Anterior cingulate cortex (tissue), 58 donors: Measurements from ENCODE around the gene PFDN1.

ENCODE experiments used
- DNase-seq, 58 donors: peaks; one replicate each; lab custom pipeline; 2025; lab: John Stamatoyannopoulos, UW

Gene PFDN1

DNA sequence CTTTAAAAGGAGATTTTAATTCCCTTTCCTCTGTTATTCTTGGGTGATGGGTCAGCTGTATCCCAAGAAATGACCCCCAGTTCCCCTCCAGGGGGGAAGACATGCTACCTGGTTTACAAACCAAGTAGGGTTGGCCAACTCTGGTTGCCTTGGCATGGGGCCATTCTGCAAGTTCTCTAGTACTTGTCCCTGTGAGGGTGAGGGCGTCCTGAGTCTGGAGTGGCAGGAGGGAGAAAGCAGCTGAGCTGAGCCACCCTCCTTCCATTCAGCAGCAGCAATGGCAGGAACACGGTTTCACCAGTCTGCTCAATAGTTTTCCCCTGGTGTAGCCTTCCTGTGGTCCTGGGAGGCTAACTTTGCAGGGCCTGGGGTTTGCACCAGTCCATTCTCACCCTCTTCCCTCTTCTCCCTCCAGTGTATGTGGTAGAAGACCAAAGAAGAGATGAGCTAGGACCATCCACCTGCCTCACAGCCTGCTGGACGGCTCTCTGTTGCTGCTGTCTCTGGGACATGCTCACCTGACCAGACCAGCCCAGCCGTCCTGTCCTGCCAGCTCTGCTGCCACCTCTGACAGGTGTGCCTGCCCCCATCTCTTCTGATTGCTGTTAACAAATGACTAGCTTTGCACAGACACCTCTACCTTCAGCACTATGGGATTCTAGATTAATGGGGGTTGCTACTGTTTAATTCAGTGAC is 59.9 kb downstream of the PFDN1 start:
- DNase-seq, result no peak

DNA sequence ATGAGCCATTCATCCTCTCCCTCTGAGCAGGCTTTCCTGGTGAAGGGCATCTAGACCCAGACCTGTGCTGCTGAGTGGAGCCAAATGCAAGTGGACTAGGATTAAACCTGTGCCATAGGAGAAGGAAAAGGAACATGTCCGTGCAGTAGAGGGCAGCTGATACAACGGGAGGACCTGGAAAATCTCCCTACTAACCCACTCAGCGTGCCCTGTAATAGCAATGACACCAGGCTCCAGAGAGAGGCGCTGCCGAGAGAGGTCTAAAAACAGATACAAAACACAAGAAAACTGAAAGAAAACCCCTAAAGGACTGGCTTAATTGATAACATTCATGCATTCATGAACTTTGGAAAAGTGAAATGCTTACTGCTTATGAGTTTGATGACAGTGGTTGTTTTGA is 60.8 kb downstream of the PFDN1 start:
- DNase-seq, result no peak

DNA sequence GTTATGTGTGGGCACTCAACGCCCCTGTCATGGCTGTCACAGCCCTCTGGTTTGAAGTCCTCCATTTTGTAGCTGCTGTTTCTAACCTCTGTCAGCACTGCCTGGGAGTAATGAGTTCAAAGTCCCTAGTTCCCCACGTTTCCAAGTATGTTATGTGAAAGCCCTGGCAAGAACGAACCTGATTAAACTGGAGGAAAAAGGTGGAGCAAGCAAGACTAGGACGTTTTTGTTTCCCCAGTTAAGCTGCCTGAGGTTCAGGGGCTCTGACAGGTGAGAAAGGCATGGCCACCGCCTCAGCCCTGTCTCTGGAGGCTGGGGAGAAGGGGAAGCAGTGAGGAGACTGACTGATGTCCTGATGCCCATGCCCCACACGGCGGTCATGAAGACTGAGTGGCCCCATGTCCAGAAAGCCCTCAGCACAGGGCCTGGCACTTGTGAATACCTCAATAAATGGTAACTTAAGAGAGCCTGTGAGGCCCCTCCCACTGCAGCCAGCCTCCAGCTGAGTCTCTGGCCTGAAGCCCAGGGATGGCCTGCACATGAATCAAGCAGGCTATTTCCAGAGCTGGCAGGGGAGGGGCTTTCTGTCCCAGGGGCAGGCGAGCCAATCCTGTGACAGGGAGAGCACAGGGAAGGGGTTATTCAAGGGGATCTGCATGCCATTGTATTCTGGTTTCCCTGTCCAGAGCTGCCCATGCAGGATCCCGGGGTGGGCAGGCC is 61.8 kb downstream of the PFDN1 start:
- peak in 56 of 58 donors; percentile 12 to 97 (median 86) for DNase-seq

DNA sequence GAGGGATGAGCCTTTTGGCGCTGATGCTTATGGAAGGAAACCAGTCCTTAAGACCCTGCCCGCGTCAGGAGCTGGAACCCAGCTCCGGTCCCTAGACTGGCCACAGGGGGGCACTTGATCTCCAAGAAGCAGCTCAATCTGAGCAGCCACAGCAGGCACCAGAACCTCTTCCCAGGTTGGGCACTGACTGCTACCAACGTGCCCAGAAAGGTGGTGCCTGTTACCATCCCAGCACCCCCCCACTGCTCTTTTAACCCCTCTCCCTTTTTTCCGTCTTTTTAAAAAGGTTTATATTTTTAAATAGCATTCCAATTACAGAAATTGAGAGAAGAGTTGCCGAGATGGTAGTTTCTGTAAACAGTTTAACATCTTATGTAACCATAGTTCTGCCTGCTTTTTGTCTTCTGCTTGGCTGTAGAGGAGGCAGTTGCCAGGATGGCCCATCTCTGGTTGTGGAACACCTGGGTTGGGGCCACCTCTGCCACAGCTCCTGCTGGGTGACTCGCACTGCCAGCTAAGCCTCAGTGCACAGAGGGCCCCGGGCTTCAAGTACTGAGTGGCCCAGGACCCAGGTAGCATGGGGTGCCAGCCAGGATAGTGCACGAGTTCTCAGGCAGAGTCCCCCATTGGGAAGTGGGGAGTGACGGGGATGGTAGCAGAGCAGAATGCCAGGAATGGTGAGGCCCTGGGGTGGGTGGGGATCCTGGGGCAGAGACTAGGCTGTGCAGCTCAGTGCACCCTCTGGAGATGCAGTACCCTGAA is 62.8 kb downstream of the PFDN1 start:
- DNase-seq, result peak in 54 of 58 donors; percentile 5 to 78 (median 41)

DNA sequence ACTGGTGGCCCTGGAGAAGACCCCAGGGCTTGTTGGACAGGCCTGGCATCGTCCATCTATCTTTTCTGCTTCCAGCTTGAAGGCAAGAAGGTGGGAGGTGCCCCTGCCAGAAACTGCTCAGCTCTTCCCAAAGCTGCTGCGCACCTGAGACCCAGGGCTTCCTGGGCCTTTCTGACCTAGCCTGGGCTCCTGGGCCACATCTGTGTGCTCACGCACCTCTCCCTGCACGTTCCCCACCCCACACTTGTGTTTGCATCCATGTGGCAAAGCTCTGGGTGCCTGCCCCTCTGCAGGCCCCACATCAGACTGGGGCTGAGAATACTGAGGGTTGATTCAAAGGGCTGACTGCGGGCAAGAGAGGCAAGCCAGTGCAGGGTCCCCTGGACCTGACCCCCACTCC is 63.4 kb downstream of the PFDN1 start:
- no peak for DNase-seq

DNA sequence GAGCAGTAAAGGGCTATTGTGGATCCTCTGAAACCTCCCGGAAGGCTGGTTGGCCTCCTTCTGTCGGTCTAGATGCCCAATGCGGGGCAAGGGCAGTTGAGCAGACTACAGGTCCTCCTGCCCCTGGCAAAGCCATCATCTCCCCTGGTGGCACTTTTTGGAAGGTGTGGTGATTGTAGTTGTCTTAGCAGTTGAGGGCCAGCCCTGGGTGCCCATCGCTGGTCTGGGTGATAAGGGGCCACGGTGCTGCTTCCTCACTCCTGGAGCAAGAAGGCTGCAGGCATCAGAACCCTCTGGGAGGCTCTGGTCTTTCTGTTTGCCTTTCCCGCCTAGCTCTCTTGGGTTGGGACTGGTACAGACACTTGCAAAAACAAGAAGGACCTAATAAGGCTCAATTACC is 64.1 kb downstream of the PFDN1 start:
- DNase-seq, result no peak

DNA sequence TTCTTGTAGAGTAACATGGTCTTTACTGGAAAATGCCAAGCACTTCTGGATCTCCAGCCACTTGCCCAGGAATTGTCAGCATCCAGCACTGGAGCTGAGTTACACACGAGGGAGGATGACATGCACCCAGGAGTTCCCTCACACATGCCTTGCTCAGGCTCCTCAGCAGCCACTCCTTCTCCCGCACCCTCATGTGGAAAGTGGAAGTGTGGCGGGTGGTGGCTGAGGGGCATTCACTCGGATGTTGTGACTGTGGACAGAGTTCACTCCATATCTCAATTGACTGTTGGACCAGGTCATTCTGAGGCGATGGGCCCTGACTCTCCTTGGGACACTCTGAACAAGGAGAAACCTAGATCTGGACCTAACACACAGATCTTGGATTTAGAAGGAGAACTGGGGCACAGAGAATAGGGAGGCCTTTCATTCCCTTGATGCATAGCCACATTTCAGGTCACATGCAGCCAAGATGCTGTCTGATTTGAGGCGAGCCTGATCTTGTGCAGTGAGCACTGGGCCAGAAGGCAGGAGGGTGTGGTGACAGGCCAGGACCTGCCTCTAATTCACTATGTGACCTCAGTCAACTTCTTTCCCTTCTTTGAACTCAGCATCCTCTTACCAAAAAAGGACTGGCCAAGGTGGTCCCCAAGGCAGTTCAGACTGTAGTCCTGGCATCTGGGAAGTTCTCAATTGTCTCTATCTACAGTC is 65.9 kb downstream of the PFDN1 start:
- DNase-seq, result no peak

DNA sequence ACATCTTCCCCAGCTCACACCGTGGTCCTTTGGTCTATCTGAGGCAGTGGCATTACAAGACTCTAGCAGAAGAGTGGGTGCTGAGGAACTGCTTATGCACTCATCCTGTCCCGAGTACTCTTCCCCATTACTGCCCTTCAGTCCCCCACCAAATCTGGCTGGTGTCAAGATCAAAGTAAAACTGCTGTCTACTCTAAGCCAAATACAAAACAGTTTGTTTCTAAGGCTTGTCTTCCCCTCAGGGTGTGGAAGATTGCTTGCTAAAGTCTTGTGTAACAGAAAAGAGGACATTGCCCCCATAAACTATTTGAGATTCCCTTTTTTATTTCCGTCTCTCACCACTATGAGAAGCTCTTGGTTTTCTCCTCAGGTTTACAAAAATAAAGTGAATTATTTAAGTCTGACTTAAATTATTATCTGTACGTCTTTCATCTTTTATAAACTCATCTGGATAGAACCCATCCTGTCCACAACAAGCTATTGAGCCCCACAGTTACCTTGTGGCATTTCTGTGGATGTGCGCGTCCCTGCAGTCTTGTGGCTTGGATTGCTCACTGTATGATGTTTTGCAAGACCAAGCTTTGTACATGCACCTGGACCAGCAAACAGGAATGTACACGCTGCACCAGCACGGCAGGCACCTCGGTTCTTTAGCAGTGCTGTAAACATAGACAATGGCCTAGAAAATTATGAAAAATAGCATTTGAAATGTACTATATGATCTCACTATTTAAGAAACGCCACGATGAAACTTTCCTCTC is 66.9 kb downstream of the PFDN1 start:
- DNase-seq, result no peak

DNA sequence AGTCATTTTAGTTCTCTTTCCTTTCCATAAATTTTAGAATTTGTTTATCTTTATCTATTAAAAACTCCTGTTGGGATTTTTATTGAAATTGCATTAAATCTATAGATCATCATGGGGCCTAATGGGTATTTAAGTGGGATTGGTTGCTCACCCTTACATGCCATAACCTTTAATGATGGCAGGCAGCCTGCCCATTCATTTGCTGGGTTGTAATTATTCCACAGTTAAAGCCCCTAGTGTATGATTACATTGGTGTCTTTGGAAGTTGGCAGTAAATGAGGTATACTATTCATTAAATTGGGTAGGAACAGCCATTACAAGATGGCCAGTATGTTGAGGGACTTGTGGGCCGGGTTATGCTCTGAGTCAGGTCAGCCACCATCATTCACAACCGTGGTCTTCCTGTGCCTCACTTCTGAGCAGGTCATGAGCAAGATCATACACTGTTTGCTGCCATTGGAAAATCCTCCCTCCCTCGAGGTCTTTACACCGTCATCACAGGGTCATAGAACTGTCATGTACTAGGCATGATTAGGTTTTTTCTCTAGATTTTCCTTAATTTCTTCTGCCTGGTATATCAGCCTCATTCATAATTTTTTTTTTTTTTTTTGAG is 68.4 kb downstream of the PFDN1 start:
- DNase-seq, result no peak

DNA sequence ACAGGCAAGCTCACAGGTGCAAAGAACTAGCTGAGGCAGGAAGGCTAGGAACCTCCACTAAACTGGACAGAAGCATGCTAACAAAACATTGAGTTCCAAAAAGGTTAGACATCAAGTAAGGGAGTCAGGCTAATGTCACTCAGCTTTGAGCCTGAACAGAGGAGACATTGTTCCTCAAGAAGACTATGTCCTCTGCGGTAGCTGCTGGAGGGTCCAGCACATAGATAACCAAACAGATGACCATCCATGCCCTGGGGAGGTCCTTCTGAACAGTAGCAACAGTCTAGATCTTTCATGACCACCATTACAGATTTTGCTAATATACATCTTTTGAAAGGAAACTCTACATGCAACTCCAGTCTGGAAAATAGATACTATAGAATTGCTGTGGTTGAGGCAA is 70.2 kb downstream of the PFDN1 start:
- no peak for DNase-seq

DNA sequence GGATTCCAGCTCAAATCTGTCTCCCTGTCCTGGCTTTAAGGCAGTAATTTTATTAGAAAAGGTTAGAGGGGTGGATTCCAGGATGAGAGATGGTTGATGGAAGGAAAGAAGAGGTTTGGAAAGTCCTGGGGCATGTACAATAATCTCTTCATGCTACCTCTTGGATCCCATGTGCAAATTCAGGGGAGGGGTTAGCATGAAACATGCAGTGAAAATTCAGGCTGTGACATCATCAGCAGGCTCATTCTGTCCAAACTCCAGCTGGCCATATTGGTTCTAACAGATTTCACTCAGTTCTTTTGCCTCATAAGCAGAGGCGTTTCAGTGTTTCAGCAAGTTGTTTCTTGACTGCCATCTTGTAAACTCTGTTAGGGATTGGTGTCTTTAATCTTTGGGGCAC is 72.5 kb downstream of the PFDN1 start:
- no peak for DNase-seq

DNA sequence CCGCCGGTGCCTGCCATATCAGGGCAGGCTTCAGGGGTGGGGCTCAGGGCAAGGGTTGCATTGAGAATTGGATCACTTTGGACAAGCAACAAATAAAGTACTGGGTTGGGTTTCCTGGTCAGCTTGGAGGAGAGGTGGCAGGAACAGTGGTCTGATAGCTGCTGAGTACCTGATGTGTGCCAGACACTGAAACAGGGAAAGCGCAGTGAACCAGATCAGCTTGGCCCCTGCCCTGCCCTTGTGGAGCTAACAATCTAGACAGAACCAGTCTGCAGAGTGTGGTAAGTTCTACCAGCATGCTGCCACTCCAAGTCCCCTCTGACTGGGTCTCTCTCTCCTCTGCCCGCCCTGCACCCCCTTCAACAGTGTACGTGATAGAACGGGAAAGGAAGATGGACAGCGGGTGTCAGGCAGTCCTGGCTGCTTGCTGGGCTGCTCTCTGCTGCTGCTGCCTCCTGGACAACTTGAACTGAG is 74.5 kb downstream of the PFDN1 start:
- no peak for DNase-seq

DNA sequence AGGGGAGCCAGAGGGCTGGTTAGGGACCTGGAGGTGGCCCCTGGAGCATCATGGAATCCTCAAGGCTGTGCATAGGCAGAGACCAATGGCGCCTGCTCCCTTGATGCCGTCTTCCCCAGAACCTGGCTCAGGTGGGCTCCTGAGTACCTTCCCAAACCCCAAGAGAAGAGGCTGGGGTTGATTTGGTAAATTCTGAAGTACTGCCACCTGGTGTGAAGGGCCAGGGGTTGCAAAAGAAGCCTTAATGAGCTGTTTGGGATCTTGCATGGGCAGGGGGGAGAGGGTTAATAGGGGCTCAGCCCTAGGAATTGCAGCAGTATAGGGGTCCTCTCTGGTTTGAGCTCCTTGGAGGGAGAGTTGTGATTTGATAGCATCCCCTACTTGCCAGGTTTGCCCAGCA is 75.9 kb downstream of the PFDN1 start:
- DNase-seq, result no peak

DNA sequence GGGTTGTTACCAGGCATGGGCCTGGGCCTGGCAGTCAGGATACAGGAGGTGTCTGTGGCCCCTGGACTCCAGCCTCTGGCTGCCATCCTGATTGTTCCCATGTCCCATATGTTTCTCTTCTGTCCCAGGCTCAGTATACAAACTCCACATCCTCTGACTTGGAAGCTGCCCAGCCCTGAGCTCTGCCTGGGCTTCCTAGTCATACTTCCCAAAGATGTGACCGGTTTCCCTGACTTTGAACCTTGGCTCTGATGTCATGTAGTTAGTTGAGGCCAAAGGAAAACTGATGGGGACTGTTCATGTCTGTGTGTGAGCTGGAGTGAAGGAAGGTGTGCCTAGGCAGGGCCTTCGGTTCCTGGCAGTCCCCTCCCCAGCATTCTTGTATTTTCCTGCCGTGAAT is 77.5 kb downstream of the PFDN1 start:
- no peak for DNase-seq

DNA sequence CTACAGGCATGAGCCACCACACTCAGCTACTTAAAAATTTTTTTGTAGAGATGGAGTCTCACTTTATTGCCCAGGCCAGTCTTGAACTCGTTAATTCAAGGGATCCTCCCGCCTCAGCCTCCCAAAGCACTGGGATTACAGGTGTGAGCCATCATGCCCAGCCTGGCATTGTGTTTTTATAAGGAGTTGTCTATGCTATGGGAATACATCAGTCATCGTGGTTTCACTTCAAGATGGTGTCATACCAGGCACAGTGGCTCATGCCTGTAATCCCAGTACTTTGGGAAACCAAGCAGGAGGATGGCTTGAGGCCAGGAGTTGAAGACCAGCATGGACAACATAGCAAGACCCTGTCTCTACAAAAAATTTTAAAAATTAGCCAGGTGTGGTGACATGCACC is 78.2 kb downstream of the PFDN1 start:
- no peak for DNase-seq

DNA sequence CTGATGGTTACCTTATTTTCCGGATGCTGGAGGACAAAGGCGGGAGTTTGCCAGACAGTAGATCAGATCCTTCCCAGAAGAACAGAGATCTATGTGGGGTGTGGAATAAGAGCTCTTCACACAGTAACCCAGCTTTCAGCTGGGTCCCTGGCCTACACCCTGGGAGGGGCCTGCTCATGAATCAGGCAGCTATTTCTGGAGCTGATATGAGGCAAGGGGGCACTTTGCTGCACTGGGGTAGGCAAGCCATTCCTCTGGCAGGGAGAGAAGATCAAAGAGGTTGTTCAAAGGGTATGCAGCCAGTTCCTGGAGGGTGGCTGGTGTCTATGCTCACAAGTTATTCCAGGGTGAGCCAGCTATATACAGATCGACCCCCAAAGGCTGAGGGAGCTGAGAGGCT is 79.3 kb downstream of the PFDN1 start:
- no peak for DNase-seq

DNA sequence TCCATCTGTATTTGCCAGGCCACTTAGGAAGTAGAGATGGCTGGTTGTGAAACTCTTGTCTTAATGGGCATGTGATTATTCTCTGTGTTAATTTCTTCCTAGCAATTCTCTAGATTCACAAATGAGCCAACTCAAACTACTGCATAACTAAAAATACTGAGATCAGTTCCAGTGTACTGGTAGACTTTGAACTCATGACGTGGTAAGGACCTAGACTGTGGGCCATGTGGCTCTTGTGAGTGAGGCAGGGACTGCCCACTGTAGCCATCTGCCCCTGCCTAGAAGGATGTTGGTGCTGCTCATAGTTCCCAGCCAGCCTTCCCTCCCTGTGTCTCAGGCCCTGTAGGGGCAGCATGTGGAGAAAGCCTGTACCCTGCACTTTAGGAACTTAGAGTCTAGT is 80.5 kb downstream of the PFDN1 start:
- no peak for DNase-seq

DNA sequence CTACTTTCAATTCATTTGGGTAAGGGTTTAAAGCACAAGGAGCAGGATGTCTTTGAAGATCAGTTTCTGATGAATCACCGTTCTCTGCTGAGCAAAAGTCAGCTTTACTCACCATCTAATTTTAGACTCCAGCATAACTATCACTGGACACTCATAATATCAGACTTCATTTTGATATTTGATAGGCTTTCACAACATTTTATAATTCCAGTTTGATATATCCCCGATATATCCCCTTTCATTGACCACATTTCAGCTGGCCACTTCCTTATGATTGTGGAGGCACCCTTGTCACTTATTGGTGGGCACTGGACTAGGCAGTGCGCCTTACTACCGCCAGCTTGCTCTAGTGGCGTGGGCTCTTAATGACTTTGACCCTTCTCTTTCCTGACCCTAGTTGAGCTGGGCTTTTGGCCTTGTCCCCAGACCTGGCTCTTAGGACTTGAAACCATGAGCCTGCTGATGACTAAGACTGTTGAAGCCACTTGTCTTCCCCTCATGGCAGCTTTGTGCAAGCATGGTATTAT is 81.1 kb downstream of the PFDN1 start:
- DNase-seq, result no peak

DNA sequence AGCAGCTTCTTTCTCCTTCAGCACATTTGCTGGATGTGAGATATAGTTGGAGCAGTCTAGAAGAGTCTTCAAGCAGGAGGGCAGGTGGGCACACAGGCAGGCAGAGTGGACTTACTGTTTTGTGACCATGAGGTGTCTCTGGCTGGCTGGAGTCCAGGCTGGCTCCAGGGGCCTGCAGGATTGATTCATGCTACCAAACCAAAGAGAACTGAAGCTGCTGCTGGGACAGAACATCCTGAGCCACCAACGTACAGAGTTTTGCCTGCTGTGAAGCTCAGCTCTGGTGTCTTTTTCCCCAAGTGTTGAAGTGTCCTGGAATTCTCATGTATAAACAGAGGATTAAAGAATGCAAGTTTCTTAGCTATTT is 82.2 kb downstream of the PFDN1 start:
- no peak for DNase-seq
